K562 (cell line): ENCODE data around the gene PRSS8. TPM values are rescaled to one million over a fixed set of nuclear protein-coding genes. Genes with fewer than 3 reads are reported as not detected.

ENCODE experiments used
- CBFA2T2 ChIP-seq: fragments of 450-650 bp; conservative IDR thresholded peaks from 2 replicates; pipeline ENCODE4 v1.6.1; 2017; ENCODE audit warnings: mild to moderate bottlenecking
- CUX1 ChIP-seq: fragments of 200-800 bp; sonication (Bioruptor generic); IDR thresholded peaks from 2 replicates; pipeline ENCODE4 v1.6.1; 2016; ENCODE audit warnings: missing genetic modification characterization, missing compliant biosample characterization
- EP300 ChIP-seq: IDR thresholded peaks from 2 replicates; pipeline ENCODE4 v1.6.1; 2012; ENCODE audit warnings: low read length, improper control_type of control experiment
- FOXO4 ChIP-seq: fragments of 450-650 bp; formaldehyde crosslinking; IDR thresholded peaks from 2 replicates; pipeline ENCODE4 v1.4.0; 2020; ENCODE audit warnings: mild to moderate bottlenecking, moderate library complexity
- GMEB1 ChIP-seq: fragments of 250-450 bp; sonication (Bioruptor Pico); IDR thresholded peaks from 2 replicates; pipeline ENCODE4 v1.4.0; 2020; ENCODE audit warnings: mild to moderate bottlenecking
- HMG20A ChIP-seq: fragments of 450-650 bp; formaldehyde crosslinking; conservative IDR thresholded peaks from 2 replicates; pipeline ENCODE4 v1.4.0; 2020; ENCODE audit warnings: mild to moderate bottlenecking, mixed read lengths
- NFIC ChIP-seq: fragments of 450-650 bp; IDR thresholded peaks from 2 replicates; pipeline ENCODE4 v1.6.1; 2017; ENCODE audit warnings: mild to moderate bottlenecking, inconsistent platforms
- OTX1 ChIP-seq: fragments of 450-650 bp; formaldehyde crosslinking; IDR thresholded peaks from 2 replicates; pipeline ENCODE4 v1.4.0; 2022; ENCODE audit warnings: mild to moderate bottlenecking
- SAFB2 ChIP-seq: fragments of 200-400 bp; formaldehyde crosslinking; IDR thresholded peaks from 2 replicates; pipeline ENCODE4 v1.6.1; 2018; ENCODE audit warnings: borderline replicate concordance, low read length, low read depth, moderate library complexity; ENCODE audit not compliant: severe bottlenecking
- TBL1XR1 ChIP-seq, 2 experiments: IDR thresholded peaks; 2 replicates each; pipeline ENCODE4 v1.6.1; 2012; ENCODE audit warnings: improper control_type of control experiment in 2 of 2, low read length in 2 of 2, mild to moderate bottlenecking in 1 of 2
- TCF3 ChIP-seq: sonication (generic); formaldehyde crosslinking; IDR thresholded peaks from 2 replicates; pipeline ENCODE4 v1.4.0; 2020; ENCODE audit warnings: mild to moderate bottlenecking, missing genetic modification reagents
- TEAD2 ChIP-seq: fragments of 450-650 bp; IDR thresholded peaks from 2 replicates; pipeline ENCODE4 v1.6.1; 2016; ENCODE audit warnings: missing genetic modification characterization, control low read depth, missing compliant biosample characterization
- XRCC4 ChIP-seq: IDR thresholded peaks from one replicate; pipeline ENCODE4 v1.6.1; 2011; ENCODE audit not compliant: insufficient read depth, insufficient read length; ENCODE audit errors: extremely low read depth
- ZBTB2 ChIP-seq: fragments of 450-650 bp; IDR thresholded peaks from 2 replicates; pipeline ENCODE4 v1.6.1; 2016; ENCODE audit warnings: antibody characterized with exemption
- ZBTB8A ChIP-seq: fragments of 450-650 bp; IDR thresholded peaks from 2 replicates; pipeline ENCODE4 v1.6.1; 2018; ENCODE audit warnings: mild to moderate bottlenecking, moderate library complexity; ENCODE audit not compliant: partially characterized antibody
- ZNF445 ChIP-seq: fragments of 250-450 bp; sonication (Bioruptor Pico); IDR thresholded peaks from 2 replicates; pipeline ENCODE4 v1.4.0; 2020; ENCODE audit warnings: low read depth, mild to moderate bottlenecking, moderate library complexity
- polyA plus RNA-seq, 8 experiments: library from polyadenylated mRNA; depleted of rRNA in 4 of 8; stranded (reverse) in 5 of 8; unstranded in 3 of 8; fragments of >200 nt; fragmentation: Nextera tagmentation in 2 of 8; fragmentation: Illumina TruSeq in 1 of 8; extraction: Ambion mirVana in 2 of 8; extraction: Trizol in 1 of 8; gene quantifications; 2 replicates each; pipeline versions ENCODE4 v1.2.1 to v1.2.3, GENCODE V29; 2011 to 2014; ENCODE audit warnings: inconsistent platforms in 1 of 8, missing spikeins in 1 of 8
- total RNA-seq, 7 experiments: library from RNA; depleted of rRNA in 6 of 7; stranded (reverse); fragments of >200 nt in 6 of 7; fragmentation: Illumina TruSeq in 2 of 7; extraction: Trizol in 2 of 7; gene quantifications; 2 replicates each; pipeline versions ENCODE4 v1.2.1 to v1.2.3, GENCODE V29; 2011 to 2021; ENCODE audit warnings: low replicate concordance in 1 of 7
- TF ChIP-seq, protein P1 (sequence below): fragments of 250-450 bp; sonication (Bioruptor Pico); IDR thresholded peaks from 2 replicates; pipeline ENCODE4 v1.9.0; 2021; ENCODE audit warnings: mild to moderate bottlenecking

Gene PRSS8
- total and polyA plus RNA-seq, 9 of the 15 experiments (the other 6 are each of a cell fraction or from before 2014, with no cell fraction given), result 0.25 to 3.9 (median 1.3) TPM; not detected in 1

- 0 out of 2 replicates have a peak, but pooled peaks have one; percentile 21 for TF ChIP-seq CUX1 (CRISPR knock-in tag)
- no peak for TF ChIP-seq OTX1 (CRISPR knock-in tag)
- TF ChIP-seq TCF3, result peak; percentile 83
- TF ChIP-seq FOXO4 (CRISPR knock-in tag), result no peak
- no peak for TF ChIP-seq ZNF445 (CRISPR knock-in tag)
- no peak for TF ChIP-seq XRCC4
- TF ChIP-seq NFIC, result no peak; the same call in 1 of the 2 replicates
- 0 out of 4 replicates have a peak, but pooled peaks of 1 of the 2 experiments have one; percentile 65 for TF ChIP-seq TBL1XR1 (IDR thresholded peaks at IDR 0.05; ENCODE audit: low read length in 2 of 2)
- no peak for TF ChIP-seq HMG20A (CRISPR knock-in tag)
- TF ChIP-seq, protein P1, sequence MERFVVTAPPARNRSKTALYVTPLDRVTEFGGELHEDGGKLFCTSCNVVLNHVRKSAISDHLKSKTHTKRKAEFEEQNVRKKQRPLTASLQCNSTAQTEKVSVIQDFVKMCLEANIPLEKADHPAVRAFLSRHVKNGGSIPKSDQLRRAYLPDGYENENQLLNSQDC, result no peak
- TF ChIP-seq EP300, result peak; percentile 55; the same call in 1 of the 2 replicates
- TF ChIP-seq TEAD2 (tag), result no peak
- no peak for TF ChIP-seq ZBTB2
- no peak for TF ChIP-seq ZBTB8A
- no peak for TF ChIP-seq GMEB1 (CRISPR knock-in tag)
- no peak for TF ChIP-seq SAFB2
- peak; percentile 29; the same call in 1 of the 2 replicates for TF ChIP-seq CBFA2T2
Observed at GRCh38 chr16:31128711-31129567, 6.6 kb downstream of the PRSS8 start (continued).
